Stimulated activated naive CD8-positive, alpha-beta T cell treated with anti-CD3 and anti-CD28 coated beads, Interleukin-15, Interleukin-2, amounts not matched to agents 100 ng/mL and 50 ng/mL, for 24 hours (primary cell): ENCODE results near the gene UCN2.

Source experiments
- H3K27ac Mint-ChIP-seq: one replicate; pipeline ENCODE4 v1.8.0; 2021; ENCODE audit warnings: mild to moderate bottlenecking, mixed read lengths
- H3K27me3 Mint-ChIP-seq: one replicate; pipeline ENCODE4 v1.8.0; 2021; ENCODE audit warnings: mixed read lengths
- H3K36me3 Mint-ChIP-seq: one replicate; pipeline ENCODE4 v1.8.0; 2021; ENCODE audit warnings: low read depth, mixed read lengths
- H3K4me1 Mint-ChIP-seq: one replicate; pipeline ENCODE4 v1.8.0; 2021; ENCODE audit warnings: low read depth, mixed read lengths
- H3K4me3 Mint-ChIP-seq: one replicate; pipeline ENCODE4 v1.8.0; 2021; ENCODE audit warnings: mild to moderate bottlenecking, mixed read lengths
- H3K9me3 Mint-ChIP-seq: one replicate; pipeline ENCODE4 v1.8.0; 2021; ENCODE audit warnings: mixed read lengths

UCN2 gene

GRCh38 chr3:48563382-48563918 lies at the start of gene UCN2:
Gene UCN2, minus strand, starts transcription at chr3:48563781. Its CDS starts 657 bp downstream, at chr3:48563124.
- H3K4me1 Mint-ChIP-seq, result peaks cover 35% of the 10 kb centered on the region
- peak within 1 kb of the TSS; percentile 73 for H3K27ac Mint-ChIP-seq
- H3K36me3 Mint-ChIP-seq, result no peaks in the 10 kb centered on the region
- no peaks in the 10 kb centered on the region for H3K9me3 Mint-ChIP-seq
- H3K27me3 Mint-ChIP-seq, result no peaks in the 10 kb centered on the region
- H3K4me3 Mint-ChIP-seq, result no peak within 1 kb of the TSS

DNA sequence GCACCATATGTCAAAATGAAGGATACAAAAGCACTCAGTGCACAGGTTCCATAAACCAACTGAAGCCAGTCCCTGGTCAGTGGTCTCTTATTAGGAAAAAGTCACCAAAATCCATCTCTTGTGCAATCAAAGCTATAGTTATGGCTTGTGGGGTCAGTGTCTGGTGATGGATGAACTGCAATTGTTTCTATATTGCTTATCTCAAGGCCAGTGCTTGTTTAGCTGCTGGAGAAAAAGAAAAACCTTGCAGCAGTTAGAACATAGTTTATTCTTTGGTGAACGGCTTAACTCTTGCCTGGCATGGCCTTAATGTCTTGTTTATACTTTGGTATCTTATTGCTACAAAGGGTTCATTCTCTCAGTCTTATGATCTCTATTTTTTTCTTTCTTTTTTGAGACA lies 48.7 kb upstream of the UCN2 start:
- H3K4me1 Mint-ChIP-seq, result peaks cover 40% of the 10 kb centered on the region
- H3K27me3 Mint-ChIP-seq, result no peaks in the 10 kb centered on the region
- peaks cover 3% of the 10 kb centered on the region for H3K9me3 Mint-ChIP-seq
- H3K27ac Mint-ChIP-seq, result no peak overlapping the region
- H3K36me3 Mint-ChIP-seq, result peaks cover 19% of the 10 kb centered on the region
- no peak overlapping the region for H3K4me3 Mint-ChIP-seq

- peak within 1 kb of the TSS; percentile 96 for H3K27ac Mint-ChIP-seq
- H3K4me1 Mint-ChIP-seq, result peaks cover 27% of the 10 kb centered on the region
- H3K27me3 Mint-ChIP-seq, result no peaks in the 10 kb centered on the region
Measured at GRCh38 chr3:48609088-48610005, 45.8 kb upstream of the UCN2 start, which contains the start of gene UQCRC1. Gene UQCRC1, minus strand, starts transcription at chr3:48609646. Its CDS starts 26 bp downstream, at chr3:48609620.

DNA sequence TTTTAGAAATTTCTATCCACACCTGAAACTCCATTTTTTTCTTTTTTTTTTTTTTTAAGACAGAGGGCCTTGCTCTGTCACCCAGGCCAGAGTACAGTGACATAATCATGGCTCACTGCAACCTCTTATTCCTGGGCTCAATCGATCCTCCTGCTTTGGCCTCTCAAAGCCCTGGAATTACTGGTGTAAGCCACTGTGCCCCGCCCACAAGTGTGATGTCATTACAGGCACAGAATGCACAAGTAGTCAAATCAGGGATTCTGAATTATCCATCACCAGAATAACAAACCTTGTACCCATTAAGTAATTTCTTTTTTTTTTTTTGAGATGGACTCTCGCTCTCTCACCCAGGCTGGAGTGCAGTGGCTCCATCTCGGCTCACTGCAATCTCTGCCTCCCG lies 43.9 kb upstream of the UCN2 start:
- H3K4me3 Mint-ChIP-seq, result no peak overlapping the region
- H3K27ac Mint-ChIP-seq, result no peak overlapping the region

More at GRCh38 chr3:48609088-48610005, 45.8 kb upstream of the UCN2 start, which contains the start of gene UQCRC1:
- Mint-ChIP-seq H3K4me3 (peak within 1 kb of the TSS; percentile 97), H3K9me3 (no peaks in the 10 kb centered on the region), H3K36me3 (peaks cover 35% of the 10 kb centered on the region)

GRCh38 chr3:48601622-48601994 lies 38.0 kb upstream of the UCN2 start:
- Mint-ChIP-seq H3K9me3 (no peaks in the 10 kb centered on the region), H3K4me1 (no peaks in the 10 kb centered on the region), H3K36me3 (peaks cover 72% of the 10 kb centered on the region), H3K27ac (no peak overlapping the region), H3K27me3 (no peaks in the 10 kb centered on the region), H3K4me3 (no peak overlapping the region)

More for the DNA sequence above, 43.9 kb upstream of the UCN2 start:
- H3K36me3 Mint-ChIP-seq, result peaks cover 50% of the 10 kb centered on the region
- no peaks in the 10 kb centered on the region for H3K27me3 Mint-ChIP-seq
- peaks cover 15% of the 10 kb centered on the region for H3K4me1 Mint-ChIP-seq
- no peaks in the 10 kb centered on the region for H3K9me3 Mint-ChIP-seq

DNA sequence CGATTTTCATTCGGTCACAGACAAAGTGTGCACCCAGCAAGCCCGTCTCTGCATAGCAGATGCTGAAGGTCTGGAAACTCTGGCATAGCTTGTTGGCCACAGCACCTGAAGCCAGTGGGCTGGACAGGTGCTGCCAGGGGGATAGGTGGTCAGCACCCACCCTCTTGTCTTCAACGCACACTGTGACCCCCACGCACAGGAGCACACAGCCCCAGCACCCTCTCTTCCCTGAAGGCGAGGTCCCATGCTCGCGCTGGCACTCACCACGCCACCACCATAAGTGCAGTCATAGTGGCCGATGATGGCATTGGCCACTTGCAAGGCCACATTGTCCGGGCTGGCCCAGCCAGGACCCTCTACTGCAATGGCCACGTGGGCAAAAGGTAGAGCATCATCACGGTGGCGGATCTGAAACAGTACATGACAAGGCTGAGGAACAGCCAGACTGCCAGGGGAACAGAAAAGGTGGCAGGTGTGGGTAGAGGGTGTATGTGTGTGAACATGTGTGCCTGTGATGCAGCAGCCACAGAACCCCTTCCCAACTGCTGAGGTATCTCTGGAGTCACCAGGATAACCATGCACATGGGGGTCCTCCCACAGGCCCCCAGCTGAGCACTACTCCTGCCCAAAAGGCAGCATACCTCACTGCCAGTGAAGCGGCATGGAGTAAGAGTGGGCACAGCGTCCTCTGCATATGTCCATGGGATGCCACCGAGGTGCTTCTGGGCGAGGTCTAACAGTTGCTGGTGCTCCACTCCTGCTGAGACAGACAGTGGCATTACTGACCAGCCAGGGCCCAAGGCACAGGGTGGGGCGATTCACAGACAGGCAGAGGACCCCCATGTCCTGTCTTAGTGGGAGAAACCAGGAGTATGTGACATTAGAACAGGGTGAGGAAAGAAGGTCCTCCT lies 37.4 kb upstream of the UCN2 start:
- H3K36me3 Mint-ChIP-seq, result peaks cover 68% of the 10 kb centered on the region
- no peaks in the 10 kb centered on the region for H3K9me3 Mint-ChIP-seq
- no peak overlapping the region for H3K27ac Mint-ChIP-seq
- H3K4me1 Mint-ChIP-seq, result peaks cover 3% of the 10 kb centered on the region
- no peak overlapping the region for H3K4me3 Mint-ChIP-seq
- H3K27me3 Mint-ChIP-seq, result no peaks in the 10 kb centered on the region

DNA sequence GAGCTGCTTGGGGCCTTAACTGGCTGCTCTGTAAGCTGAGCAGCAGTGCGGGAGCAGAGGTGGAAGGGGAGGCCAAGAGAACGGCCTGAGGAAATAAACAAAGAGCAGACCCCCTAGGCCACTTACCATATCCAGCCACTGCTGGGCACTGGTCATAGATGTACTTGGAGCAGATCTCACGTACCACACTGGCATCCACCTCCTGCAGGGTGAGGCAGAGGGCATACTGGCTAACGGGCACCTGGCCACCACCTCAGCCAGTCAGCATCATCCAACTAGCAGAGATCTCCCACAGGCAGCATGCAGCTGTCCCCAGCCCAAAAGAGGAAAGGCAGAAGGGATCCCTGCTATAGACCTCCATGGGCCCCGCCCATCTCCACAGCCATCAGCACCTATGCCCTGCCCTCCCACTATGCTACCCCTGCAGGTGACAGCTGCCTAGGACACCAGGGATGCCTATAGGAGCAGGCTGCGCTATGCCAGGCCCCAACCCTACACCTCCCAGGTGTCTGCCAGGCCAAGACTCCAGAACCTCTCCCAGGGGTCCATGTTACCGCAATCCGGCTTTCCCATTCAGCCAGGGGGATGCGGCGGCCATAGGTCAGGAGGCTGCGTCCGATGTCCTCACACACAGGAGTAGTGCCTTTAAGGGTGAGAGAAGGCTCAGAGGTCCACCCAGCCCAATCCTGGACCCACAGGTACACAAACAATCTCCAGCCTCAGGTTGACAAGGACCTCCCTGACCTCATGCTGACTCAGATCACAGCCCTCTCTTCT lies 36.1 kb upstream of the UCN2 start:
- Mint-ChIP-seq H3K9me3 (no peaks in the 10 kb centered on the region), H3K27me3 (no peaks in the 10 kb centered on the region), H3K27ac (no peak overlapping the region), H3K4me1 (peaks cover 5% of the 10 kb centered on the region), H3K36me3 (peaks cover 57% of the 10 kb centered on the region), H3K4me3 (no peak overlapping the region)

GRCh38 chr3:48599077-48599501 lies 35.5 kb upstream of the UCN2 start:
- peaks cover 51% of the 10 kb centered on the region for H3K36me3 Mint-ChIP-seq
- no peaks in the 10 kb centered on the region for H3K9me3 Mint-ChIP-seq
- peaks cover 8% of the 10 kb centered on the region for H3K4me1 Mint-ChIP-seq
- H3K27me3 Mint-ChIP-seq, result peaks cover 6% of the 10 kb centered on the region
- no peak overlapping the region for H3K27ac Mint-ChIP-seq
- H3K4me3 Mint-ChIP-seq, result no peak overlapping the region

- H3K36me3 Mint-ChIP-seq, result peaks cover 47% of the 10 kb centered on the region
- H3K9me3 Mint-ChIP-seq, result no peaks in the 10 kb centered on the region
- peaks cover 8% of the 10 kb centered on the region for H3K4me1 Mint-ChIP-seq
- H3K27me3 Mint-ChIP-seq, result peaks cover 11% of the 10 kb centered on the region
- no peak overlapping the region for H3K4me3 Mint-ChIP-seq
- no peak overlapping the region for H3K27ac Mint-ChIP-seq
Measured at GRCh38 chr3:48598323-48599076, 34.9 kb upstream of the UCN2 start.

DNA sequence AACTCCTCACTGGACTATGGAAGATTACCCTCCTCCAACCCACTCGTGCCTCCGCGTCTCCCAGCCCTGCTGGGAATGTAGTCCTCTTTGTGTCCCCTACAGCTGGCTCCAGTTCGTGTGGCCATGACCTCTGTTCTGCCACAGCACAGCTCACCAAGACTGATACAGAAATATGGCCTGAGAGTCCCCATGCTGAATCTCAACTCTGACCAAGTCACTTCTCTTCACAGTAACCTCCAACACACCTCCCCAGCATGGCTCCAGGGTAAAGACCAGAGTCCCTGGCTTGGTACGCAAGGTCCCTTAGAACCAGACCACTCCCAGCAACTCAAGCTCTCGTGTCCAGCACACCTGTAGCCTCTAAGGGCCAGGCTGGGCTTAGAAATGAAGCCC lies 33.8 kb upstream of the UCN2 start:
- H3K4me1 Mint-ChIP-seq, result peaks cover 8% of the 10 kb centered on the region
- peaks cover 38% of the 10 kb centered on the region for H3K36me3 Mint-ChIP-seq
- peaks cover 16% of the 10 kb centered on the region for H3K27me3 Mint-ChIP-seq
- no peak overlapping the region for H3K4me3 Mint-ChIP-seq
- H3K27ac Mint-ChIP-seq, result no peak overlapping the region
- no peaks in the 10 kb centered on the region for H3K9me3 Mint-ChIP-seq

DNA sequence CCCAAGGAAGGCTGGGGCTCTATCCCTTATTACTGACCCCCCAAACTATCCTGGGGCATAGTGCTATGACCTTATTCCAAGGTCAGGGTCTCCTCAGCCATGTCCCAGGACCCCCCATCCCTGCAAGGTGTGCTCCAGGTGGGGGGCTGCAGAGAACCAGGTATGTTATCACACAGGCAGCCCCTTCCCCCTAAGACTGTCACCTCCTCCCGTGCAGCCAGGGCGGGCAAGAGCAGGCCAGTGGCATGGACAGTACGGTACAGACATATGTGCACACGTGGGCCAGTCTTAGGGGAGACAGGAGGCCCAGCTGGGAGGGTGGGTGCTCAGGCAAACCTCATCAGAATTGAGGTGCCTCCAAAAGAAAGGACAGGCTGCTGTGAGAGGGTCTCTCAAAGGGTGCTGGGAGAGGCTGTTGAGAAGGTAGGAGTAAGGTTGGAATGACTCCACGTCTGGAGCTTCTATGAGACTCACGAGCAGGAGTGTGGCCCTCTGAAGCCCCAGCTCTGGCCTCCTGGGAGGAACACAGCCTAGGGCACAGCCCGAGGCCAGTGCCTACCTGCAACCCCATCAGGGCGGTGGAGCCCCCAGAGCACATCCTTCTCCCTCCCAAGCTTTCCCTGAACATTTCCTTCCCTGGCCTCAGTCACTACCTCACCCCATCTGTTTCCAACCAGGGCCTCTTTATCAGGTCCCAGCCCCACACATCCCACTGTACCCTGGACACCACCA lies 33.3 kb upstream of the UCN2 start:
- Mint-ChIP-seq H3K9me3 (no peaks in the 10 kb centered on the region), H3K36me3 (peaks cover 35% of the 10 kb centered on the region), H3K4me1 (peaks cover 8% of the 10 kb centered on the region), H3K4me3 (no peak overlapping the region), H3K27ac (no peak overlapping the region), H3K27me3 (peaks cover 16% of the 10 kb centered on the region)

- Mint-ChIP-seq H3K27me3 (peaks cover 17% of the 10 kb centered on the region), H3K27ac (no peak overlapping the region), H3K9me3 (no peaks in the 10 kb centered on the region), H3K4me3 (no peak overlapping the region), H3K36me3 (peaks cover 28% of the 10 kb centered on the region), H3K4me1 (peaks cover 8% of the 10 kb centered on the region)
Measured at GRCh38 chr3:48596157-48596556, 32.6 kb upstream of the UCN2 start.

GRCh38 chr3:48595526-48596121 lies 32.0 kb upstream of the UCN2 start:
- Mint-ChIP-seq H3K4me1 (peaks cover 8% of the 10 kb centered on the region), H3K4me3 (no peak overlapping the region), H3K9me3 (no peaks in the 10 kb centered on the region), H3K27me3 (peaks cover 22% of the 10 kb centered on the region), H3K36me3 (peaks cover 24% of the 10 kb centered on the region), H3K27ac (no peak overlapping the region)
